Ovary (tissue), 9 donors: ENCODE measurements around the gene HNRNPAB. TPM values are rescaled to one million over a fixed set of nuclear protein-coding genes. Genes with fewer than 3 reads are reported as not detected.
"Not testable (repeated sequence)": the region's sequence is repeated elsewhere in the genome, so short reads cannot be mapped to it uniquely, and the experiment has no call there.

ENCODE experiments used
- DNase-seq, 5 donors: peaks; one replicate each; pipeline ENCODE4 v3.0.0-alpha.2; 2019 to 2020
- H3K27ac ChIP-seq, 2 donors: fragments of 200-600 bp; one replicate each; pipeline versions ENCODE4 v1.5.1 to v1.8.0; 2019 to 2022
- H3K27me3 ChIP-seq: fragments of 200-600 bp; one replicate; pipeline ENCODE4 v1.8.0; 2022
- H3K36me3 ChIP-seq: fragments of 200-600 bp; sonication (generic); one replicate; pipeline ENCODE4 v1.5.1; 2019
- H3K4me1 ChIP-seq: one replicate; pipeline ENCODE4 v1.8.1; 2013; ENCODE audit warnings: mild to moderate bottlenecking, moderate library complexity; ENCODE audit not compliant: insufficient read depth
- H3K4me3 ChIP-seq: fragments of 200-600 bp; sonication (generic); one replicate; pipeline ENCODE4 v1.5.1; 2017
- H3K9me3 ChIP-seq, 2 donors: fragments of 200-600 bp in 1 of 2; sonication (generic) in 1 of 2; one replicate each; pipeline versions ENCODE4 v1.5.1 to v1.8.1; 2013 to 2019; ENCODE audit warnings: mild to moderate bottlenecking in 1 of 2, moderate library complexity in 1 of 2
- CTCF ChIP-seq, 3 donors: fragments of 450-650 bp in 2 of 3; fragments of 200-600 bp in 1 of 3; IDR thresholded peaks; one replicate each; pipeline versions ENCODE4 v1.5.1 to v1.8.0; 2016 to 2022; ENCODE audit warnings: antibody characterized with exemption in 3 of 3, mild to moderate bottlenecking in 1 of 3
- EP300 ChIP-seq: sonication (generic); formaldehyde crosslinking; IDR thresholded peaks from one replicate; pipeline ENCODE4 v1.6.1; 2017; ENCODE audit warnings: antibody characterized with exemption
- POLR2A ChIP-seq: fragments of 450-650 bp; IDR thresholded peaks from one replicate; pipeline ENCODE4 v1.6.1; 2017; ENCODE audit warnings: antibody characterized with exemption, mild to moderate bottlenecking, moderate library complexity
- WGBS, 3 donors: extraction: QIAGEN DNeasy Blood & Tissue Kit in 1 of 3; methylation state at CpG; one replicate each; pipeline versions ENCODE4 v1.1.5 to v1.1.7; 2013 to 2017; 5-methylcytosine and 5-hydroxymethylcytosine counted together
- intact Hi-C, 4 donors: fragments of 100-400 bp; cut with DNase I; formaldehyde crosslinking; loops; one replicate each; pipeline versions ENCODE4 v1.11.0 to v1.15.1; 2022 to 2023
- polyA plus RNA-seq, 2 donors: library from polyadenylated mRNA; stranded (reverse); fragments of 200-250 nt in 1 of 2; fragments of 350-450 nt in 1 of 2; fragmentation: Illumina TruSeq in 1 of 2; extraction: RNeasy Lipid Tissue Mini Kit (QIAGEN cat#74804) in 1 of 2; gene quantifications; one replicate each; pipeline ENCODE4 v1.2.3, GENCODE V29; 2013 to 2014
- total RNA-seq, 7 donors: library from RNA; depleted of rRNA in 2 of 7; stranded (reverse); fragments of >200 nt in 2 of 7; fragmentation: NEBNext Ultra II Directional in 3 of 7; extraction: Animal tissue kit (Norgen Biotek cat#: 25700) in 3 of 7; gene quantifications; one replicate each; pipeline versions ENCODE4 v1.1.0 to v1.2.4, GENCODE V29; 2016 to 2023
- donor health status: DM: no; HTN: no; CAD: no; lungs with moderate emphysema.
- donor health status: DM: no; HTN: no; CAD: no.
- donor health status: Bipolar disorder and iron deficiency.
- donor health status: DM: yes; HTN: yes; CAD: no.
- donor health status: DM: no; HTN: no; CAD: no.
- donor health status: DM: yes; HTN: yes; CAD: no.

Gene HNRNPAB
- total and polyA plus RNA-seq, 9 donors, result 42.0 to 132 (median 102) TPM

- Histone ChIP-seq H3K4me3 (no peak overlapping the region), H3K27ac (no peak overlapping the region), H3K4me1 (peaks cover 10% of the 10 kb centered on the region), H3K36me3 (no peaks in the 10 kb centered on the region), H3K9me3 (no peaks in the 10 kb centered on the region), H3K27me3 (no peaks in the 10 kb centered on the region)
- intact Hi-C loops, result loop anchor here in 1 of 4 donors (10.0 kb wide), 1 partner anchor 83 kb away; no protein-coding TSS in a partner anchor
- TF ChIP-seq EP300 (no peak), CTCF (IDR thresholded peaks at IDR 0.05) (no peak), POLR2A (no peak)
- WGBS, 3 donors, result 91 to 96% (median 91%) methylated on average over 3 of the region's 3 CpGs
- no peak for DNase-seq
These were observed 23.6 kb downstream of the HNRNPAB start for GRCh38 chr5:178227929-178228328.

- TF ChIP-seq CTCF (IDR thresholded peaks at IDR 0.05) (no peak), EP300 (no peak), POLR2A (no peak)
- Histone ChIP-seq H3K4me1 (peaks cover 10% of the 10 kb centered on the region), H3K9me3 (no peaks in the 10 kb centered on the region), H3K27ac (no peak overlapping the region), H3K27me3 (no peaks in the 10 kb centered on the region), H3K4me3 (no peak overlapping the region), H3K36me3 (no peaks in the 10 kb centered on the region)
- intact Hi-C loops, result loop anchor here in 1 of 4 donors (10.0 kb wide), 1 partner anchor 84 kb away; no protein-coding TSS in a partner anchor
- no peak for DNase-seq
- 92 to 94% (median 93%) methylated on average over 11 of the region's 11 CpGs for WGBS, 3 donors
These were observed 24.3 kb downstream of the HNRNPAB start for GRCh38 chr5:178228609-178229008.

GRCh38 chr5:178229111-178229510, 24.8 kb downstream of the HNRNPAB start:
- WGBS, 3 donors, result 94 to 95% (median 95%) methylated on average over 13 of the region's 13 CpGs
- DNase-seq, result not testable (repeated sequence)

GRCh38 chr5:178229861-178230260, 25.5 kb downstream of the HNRNPAB start:
- Histone ChIP-seq H3K36me3 (no peaks in the 10 kb centered on the region), H3K27me3 (no peaks in the 10 kb centered on the region), H3K4me3 (no peak overlapping the region), H3K4me1 (peaks cover 10% of the 10 kb centered on the region), H3K9me3 (no peaks in the 10 kb centered on the region), H3K27ac (no peak overlapping the region)
- TF ChIP-seq EP300, result no peak
- WGBS, 3 donors, result 88 to 94% (median 92%) methylated on average over 10 of the region's 10 CpGs
- intact Hi-C loops, result loop anchor here in 1 of 4 donors (10.0 kb wide), 1 partner anchor 85 kb away; no protein-coding TSS in a partner anchor
- no peak for DNase-seq

More at GRCh38 chr5:178229111-178229510, 24.8 kb downstream of the HNRNPAB start:
- not testable (repeated sequence) for H3K27me3 ChIP-seq, H3K4me3 ChIP-seq, H3K9me3 ChIP-seq, H3K36me3 ChIP-seq, H3K27ac ChIP-seq, H3K4me1 ChIP-seq
- intact Hi-C loops, result loop anchor here in 1 of 4 donors (10.0 kb wide), 1 partner anchor 84 kb away; no protein-coding TSS in a partner anchor

GRCh38 chr5:178230879-178231538, 26.7 kb downstream of the HNRNPAB start:
- Histone ChIP-seq H3K27me3 (no peaks in the 10 kb centered on the region), H3K27ac (no peak overlapping the region), H3K4me1 (peaks cover 10% of the 10 kb centered on the region), H3K9me3 (no peaks in the 10 kb centered on the region), H3K36me3 (no peaks in the 10 kb centered on the region), H3K4me3 (peak overlapping the region; percentile 68)
- 64 to 69% (median 68%) methylated on average over 9 of the region's 9 CpGs for whole genome bisulfite sequencing, 3 donors
- intact Hi-C loops, result no loop called here
- no peak for TF ChIP-seq CTCF (IDR thresholded peaks at IDR 0.05)
- no peak for TF ChIP-seq EP300
- TF ChIP-seq POLR2A, result no peak
- DNase-seq, result no peak
